Measurements from ENCODE around the gene ATP10A. TPM values are rescaled to one million over a fixed set of nuclear protein-coding genes. Genes with fewer than 3 reads are reported as not detected.

Gene ATP10A
- total and polyA plus RNA-seq, 9 of the 15 experiments (the other 6 are each of a cell fraction or from before 2014, with no cell fraction given) = 0.09 TPM; not detected in 8

- no peaks in the 10 kb centered on the region for H3K36me3 ChIP-seq (ENCODE audit: control insufficient read depth, insufficient read depth, low read length)
- ChIA-PET CTCF (ENCODE audit: low intra/inter-chr PET ratio) (no interaction called here), POLR2A (interaction anchor here (0.8 kb wide), 1 partner anchor 8 kb away, joined by 4 read pairs; no protein-coding TSS in a partner anchor)
- no peaks in the 10 kb centered on the region for H3K9me1 ChIP-seq (ENCODE audit: control insufficient read depth, insufficient read depth, low read length)
- H4K20me1 ChIP-seq (replicated peaks; ENCODE audit: control insufficient read depth, insufficient read depth, low read length) = no peaks in the 10 kb centered on the region
- BruUV-seq (replicated peaks) = no TSS peak
- peaks cover 5 to 34% of the 10 kb centered on the region in 2 experiments; a peak in 3 of 5 replicates for H3K27me3 ChIP-seq (ENCODE audit: control insufficient read depth in 2 of 2, insufficient read depth in 2 of 2, low read length in 2 of 2)
- H3K4me2 ChIP-seq (ENCODE audit: insufficient read depth, low read length) = no peak overlapping the region
- DNase-seq (ENCODE audit: extremely low read depth in 1 of 4, low spot score in 3 of 4) = no peak
- no peaks in the 10 kb centered on the region for H3K79me2 ChIP-seq (ENCODE audit: control insufficient read depth, insufficient read depth, low read length)
- WGBS (ENCODE audit: insufficient coverage, low coverage, missing lambda C conversion rate) = 2% methylated on average over 14 of the region's 14 CpGs
- no peak overlapping the region for H2AFZ ChIP-seq (ENCODE audit: low read depth, low read length)
- intact Hi-C loops (cut with micrococcal nuclease) (no loop called here), in situ Hi-C loops (cut with MboI) (no loop called here)
- H3K9ac ChIP-seq (ENCODE audit: insufficient read depth in 1 of 2, low read depth in 2 of 2, low read length in 2 of 2) = no peak overlapping the region
- peaks cover 0 to 3% of the 10 kb centered on the region in 2 experiments; a peak in 1 of 5 replicates for H3K4me1 ChIP-seq (replicated peaks in 1 of 2; ENCODE audit: control insufficient read depth in 2 of 2, insufficient read depth in 2 of 2, low read length in 2 of 2)
- no peak for FAIRE-seq
- H3K27ac ChIP-seq (ENCODE audit: extremely low read depth, low read depth, low read length) = no peak overlapping the region
- H3K9me3 ChIP-seq (replicated peaks; ENCODE audit: control insufficient read depth, insufficient read depth, low read depth, low read length) = no peaks in the 10 kb centered on the region
- no peak for ATAC-seq
- H3K4me3 ChIP-seq = no peak overlapping the region
- TF ChIP-seq FOXA3 (CRISPR knock-in tag; conservative IDR thresholded peaks at IDR 0.05 in 1 of 2, IDR thresholded peaks at IDR 0.05 in 1 of 2) = no peak
- TF ChIP-seq MCM2 (IDR thresholded peaks at IDR 0.05; ENCODE audit: low read depth) = no peak
- TF ChIP-seq ZNF699 (CRISPR knock-in tag; IDR thresholded peaks at IDR 0.05; ENCODE audit: insufficient replicate concordance) = no peak
- TF ChIP-seq THRA (IDR thresholded peaks at IDR 0.05) = no peak
- no peak for TF ChIP-seq IRF9 (tag; IDR thresholded peaks at IDR 0.05)
- TF ChIP-seq BCOR (IDR thresholded peaks at IDR 0.05) = no peak
- TF ChIP-seq ZC3H11A (IDR thresholded peaks at IDR 0.05; ENCODE audit: low read depth, low read length) = no peak
- no peak for TF ChIP-seq ZNF583 (CRISPR knock-in tag; IDR thresholded peaks at IDR 0.05)
- no peak for TF ChIP-seq CBX1 (IDR thresholded peaks at IDR 0.05; ENCODE audit: low read depth)
- no peak for TF ChIP-seq ZNF609 (CRISPR knock-in tag; IDR thresholded peaks at IDR 0.05; ENCODE audit: borderline replicate concordance)
- no peak for TF ChIP-seq FOXO4 (CRISPR knock-in tag; IDR thresholded peaks at IDR 0.05)
- no peak for TF ChIP-seq ZNF121 (CRISPR knock-in tag; conservative IDR thresholded peaks at IDR 0.05)
- TF ChIP-seq GTF2F1 (IDR thresholded peaks at IDR 0.05; ENCODE audit: low read depth, low read length) = no peak
These were observed 92.3 kb downstream of the ATP10A start for GRCh38 chr15:25770618-25771337.
